Spleen (tissue), 11 donors: ENCODE results near the gene EMC10. TPM values are rescaled to one million over a fixed set of nuclear protein-coding genes. Genes with fewer than 3 reads are reported as not detected.

Experiments
- DNase-seq: peaks from one replicate; pipeline ENCODE4 v3.0.0-alpha.2; 2020
- H3K27ac ChIP-seq, 8 donors: fragments of 200-600 bp; sonication (generic) in 7 of 8; 1 replicate in 4 of 8; 2 replicates in 4 of 8; pipeline versions ENCODE4 v1.5.0 to v1.8.0; 2016 to 2021; ENCODE audit warnings: inconsistent platforms in 4 of 8, mild to moderate bottlenecking in 4 of 8, moderate library complexity in 1 of 8
- H3K27me3 ChIP-seq, 7 donors: fragments of 200-600 bp; sonication (generic) in 6 of 7; replicated peaks in 1 of 7; 1 replicate in 4 of 7; 2 replicates in 3 of 7; pipeline versions ENCODE4 v1.5.0 to v1.8.0; 2016 to 2021; ENCODE audit warnings: inconsistent platforms in 3 of 7, mild to moderate bottlenecking in 1 of 7
- H3K36me3 ChIP-seq, 6 donors: fragments of 200-600 bp; sonication (generic) in 5 of 6; 1 replicate in 4 of 6; 2 replicates in 2 of 6; pipeline versions ENCODE4 v1.5.0 to v1.8.0; 2016 to 2021; ENCODE audit warnings: inconsistent platforms in 2 of 6
- H3K4me1 ChIP-seq, 6 donors: fragments of 200-600 bp; sonication (generic) in 5 of 6; 1 replicate in 3 of 6; 2 replicates in 3 of 6; pipeline versions ENCODE4 v1.5.0 to v1.8.0; 2016 to 2021; ENCODE audit warnings: inconsistent platforms in 3 of 6
- H3K4me3 ChIP-seq, 8 donors: fragments of 200-600 bp; sonication (generic) in 7 of 8; 1 replicate in 4 of 8; 2 replicates in 4 of 8; pipeline versions ENCODE4 v1.5.0 to v1.8.0; 2016 to 2021; ENCODE audit warnings: inconsistent platforms in 4 of 8, mild to moderate bottlenecking in 4 of 8, moderate library complexity in 2 of 8
- H3K9me3 ChIP-seq, 8 donors: fragments of 200-600 bp; sonication (generic) in 7 of 8; 1 replicate in 4 of 8; 2 replicates in 4 of 8; pipeline versions ENCODE4 v1.5.0 to v1.8.0; 2016 to 2021; ENCODE audit warnings: inconsistent platforms in 4 of 8
- POLR2A ChIP-seq, 3 donors: fragments of 450-650 bp; IDR thresholded peaks; one replicate each; pipeline ENCODE4 v1.5.1; 2017; ENCODE audit warnings: antibody characterized with exemption in 3 of 3, mild to moderate bottlenecking in 1 of 3
- POLR2AphosphoS5 ChIP-seq, 3 donors: sonication (generic); formaldehyde crosslinking; IDR thresholded peaks; one replicate each; pipeline ENCODE4 v1.5.1; 2017; ENCODE audit warnings: antibody characterized with exemption in 3 of 3
- WGBS, 5 donors: extraction: QIAGEN DNeasy Blood & Tissue Kit in 3 of 5; methylation state at CpG; one replicate each; pipeline versions ENCODE4 v1.1.5 to v1.1.7; 2013 to 2018; 5-methylcytosine and 5-hydroxymethylcytosine counted together
- intact Hi-C: fragments of 100-400 bp; cut with DNase I; formaldehyde crosslinking; loops from one replicate; pipeline ENCODE4 v1.15.0; 2023; ENCODE audit warnings: low total_unique reads
- polyA plus RNA-seq, 3 donors: library from polyadenylated mRNA; stranded (reverse); fragments of 200-250 nt; gene quantifications; one replicate each; pipeline ENCODE4 v1.2.1, GENCODE V29; 2013
- total RNA-seq, 7 donors: library from RNA; depleted of rRNA in 3 of 7; stranded (reverse); fragments of >200 nt in 3 of 7; fragmentation: NEBNext Ultra II Directional in 4 of 7; extraction: Animal tissue kit (Norgen Biotek cat#: 25700) in 4 of 7; gene quantifications; one replicate each; pipeline versions ENCODE4 v1.1.0 to v1.2.1, GENCODE V29; 2016 to 2021
- TF ChIP-seq, protein P1 (sequence below), 11 experiments: fragments of 200-600 bp in 7 of 11; fragments of 450-650 bp in 4 of 11; sonication (generic) in 4 of 11; IDR thresholded peaks in 8 of 11; conservative IDR thresholded peaks in 3 of 11; 1 replicate in 7 of 11; 2 replicates in 4 of 11; pipeline versions ENCODE4 v1.4.0 to v1.8.0; 2016 to 2021; ENCODE audit warnings: antibody characterized with exemption in 11 of 11, inconsistent platforms in 4 of 11, mild to moderate bottlenecking in 1 of 11
- donor health status: healthy with polysubstance abuse.
- donor health status: DM: no; HTN: no; CAD: no; lungs with moderate emphysema.
- donor health status: DM: no; HTN: no; CAD: no.
- donor health status: Bipolar disorder and iron deficiency.
- donor health status: healthy.
- donor health status: DM: no; HTN: no; CAD: no.
- donor health status: DM: yes; HTN: yes; CAD: no.

EMC10 gene
- total and polyA plus RNA-seq, 10 donors = 31.0 to 72.6 (median 60.1) TPM

GRCh38 chr19:50462970-50463369 lies 13.3 kb upstream of the EMC10 start:
- WGBS, 5 donors = 75 to 81% (median 79%) methylated on average over 7 of the region's 7 CpGs
- no peak overlapping the region for H3K4me3 ChIP-seq

DNA sequence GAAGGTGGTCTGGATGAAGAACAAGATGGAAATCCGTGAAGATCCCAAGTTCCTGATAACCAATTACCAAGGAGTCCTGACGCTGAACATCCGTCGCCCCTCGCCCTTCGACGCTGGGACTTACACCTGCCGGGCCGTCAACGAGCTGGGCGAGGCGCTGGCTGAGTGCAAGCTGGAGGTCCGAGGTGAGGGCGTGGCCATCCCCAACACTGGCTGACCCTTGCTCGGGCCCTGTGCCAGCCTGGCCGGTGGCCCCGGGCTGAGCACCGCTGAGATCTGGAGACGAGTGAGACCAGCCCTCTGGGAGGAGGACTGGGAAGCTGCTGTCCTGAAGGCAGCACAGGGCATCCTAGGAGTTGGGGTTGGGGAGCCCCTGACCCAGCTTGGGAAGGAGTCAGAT lies 12.0 kb upstream of the EMC10 start:
- intact Hi-C loops = loop anchor here (5.0 kb wide), 1 partner anchor 97 kb away; the partner anchor contains the start of gene NAPSA
- H3K27me3 ChIP-seq = peaks cover 0 to 28% (median 3%) of the 10 kb centered on the region in 7 donors
- H3K4me3 ChIP-seq = no peak overlapping the region
- TF ChIP-seq POLR2AphosphoS5 (IDR thresholded peaks at IDR 0.05) = no peak
- TF ChIP-seq POLR2A (IDR thresholded peaks at IDR 0.05) = no peak
- TF ChIP-seq, protein P1, sequence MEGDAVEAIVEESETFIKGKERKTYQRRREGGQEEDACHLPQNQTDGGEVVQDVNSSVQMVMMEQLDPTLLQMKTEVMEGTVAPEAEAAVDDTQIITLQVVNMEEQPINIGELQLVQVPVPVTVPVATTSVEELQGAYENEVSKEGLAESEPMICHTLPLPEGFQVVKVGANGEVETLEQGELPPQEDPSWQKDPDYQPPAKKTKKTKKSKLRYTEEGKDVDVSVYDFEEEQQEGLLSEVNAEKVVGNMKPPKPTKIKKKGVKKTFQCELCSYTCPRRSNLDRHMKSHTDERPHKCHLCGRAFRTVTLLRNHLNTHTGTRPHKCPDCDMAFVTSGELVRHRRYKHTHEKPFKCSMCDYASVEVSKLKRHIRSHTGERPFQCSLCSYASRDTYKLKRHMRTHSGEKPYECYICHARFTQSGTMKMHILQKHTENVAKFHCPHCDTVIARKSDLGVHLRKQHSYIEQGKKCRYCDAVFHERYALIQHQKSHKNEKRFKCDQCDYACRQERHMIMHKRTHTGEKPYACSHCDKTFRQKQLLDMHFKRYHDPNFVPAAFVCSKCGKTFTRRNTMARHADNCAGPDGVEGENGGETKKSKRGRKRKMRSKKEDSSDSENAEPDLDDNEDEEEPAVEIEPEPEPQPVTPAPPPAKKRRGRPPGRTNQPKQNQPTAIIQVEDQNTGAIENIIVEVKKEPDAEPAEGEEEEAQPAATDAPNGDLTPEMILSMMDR (IDR thresholded peaks at IDR 0.05 in 8 of 11, conservative IDR thresholded peaks at IDR 0.05 in 3 of 11) = no peak
- peaks cover 0 to 19% (median 14%) of the 10 kb centered on the region in 6 donors for H3K4me1 ChIP-seq
- WGBS, 5 donors = 83 to 93% (median 89%) methylated on average over 19 of the region's 19 CpGs
- H3K36me3 ChIP-seq = no peaks in the 10 kb centered on the region
- no peaks in the 10 kb centered on the region for H3K9me3 ChIP-seq
- no peak overlapping the region for H3K27ac ChIP-seq
- no peak for DNase-seq

More at GRCh38 chr19:50462970-50463369, 13.3 kb upstream of the EMC10 start:
- Histone ChIP-seq H3K4me1 (peaks cover 0 to 19% (median 14%) of the 10 kb centered on the region in 6 donors), H3K27me3 (peaks cover 0 to 41% (median 14%) of the 10 kb centered on the region in 7 donors), H3K36me3 (no peaks in the 10 kb centered on the region), H3K27ac (no peak overlapping the region), H3K9me3 (no peaks in the 10 kb centered on the region)
- TF ChIP-seq POLR2AphosphoS5 (IDR thresholded peaks at IDR 0.05) (no peak), POLR2A (IDR thresholded peaks at IDR 0.05) (no peak)
- TF ChIP-seq, protein P1 (IDR thresholded peaks at IDR 0.05 in 8 of 11, conservative IDR thresholded peaks at IDR 0.05 in 3 of 11) = no peak
- intact Hi-C loops = loop anchor here (5.0 kb wide), 1 partner anchor 96 kb away; the partner anchor contains the start of gene NAPSA
- DNase-seq = no peak

- TF ChIP-seq POLR2A (IDR thresholded peaks at IDR 0.05) (no peak), POLR2AphosphoS5 (IDR thresholded peaks at IDR 0.05) (no peak)
- TF ChIP-seq, protein P1 (IDR thresholded peaks at IDR 0.05 in 8 of 11, conservative IDR thresholded peaks at IDR 0.05 in 3 of 11) = no peak
- no peak for DNase-seq
- WGBS, 5 donors = 87 to 95% (median 87%) methylated on average over 13 of the region's 13 CpGs
- Histone ChIP-seq H3K4me1 (peaks cover 0 to 14% (median 12%) of the 10 kb centered on the region in 6 donors), H3K27me3 (peaks cover 0 to 23% (median 3%) of the 10 kb centered on the region in 7 donors), H3K9me3 (no peaks in the 10 kb centered on the region), H3K4me3 (no peak overlapping the region), H3K36me3 (no peaks in the 10 kb centered on the region), H3K27ac (no peak overlapping the region)
- intact Hi-C loops = loop anchor here (5.0 kb wide), 1 partner anchor 98 kb away; the partner anchor contains the start of gene NAPSA
Measured at GRCh38 chr19:50465000-50465399, 11.3 kb upstream of the EMC10 start.

GRCh38 chr19:50465986-50466705 lies 10.2 kb upstream of the EMC10 start:
- H3K4me1 ChIP-seq = peaks cover 0 to 3% (median 1%) of the 10 kb centered on the region in 6 donors
- H3K4me3 ChIP-seq = no peak overlapping the region

More at GRCh38 chr19:50465986-50466705, 10.2 kb upstream of the EMC10 start:
- Histone ChIP-seq H3K36me3 (no peaks in the 10 kb centered on the region), H3K27me3 (peaks cover 0 to 12% (median 3%) of the 10 kb centered on the region in 7 donors), H3K9me3 (no peaks in the 10 kb centered on the region), H3K27ac (peak overlapping the region in 1 of 8 donors; percentile 5)
- WGBS, 5 donors = 58 to 78% (median 65%) methylated on average over 25 to 29 of the region's 29 CpGs
- intact Hi-C loops = no loop called here
- no peak for DNase-seq
- TF ChIP-seq, protein P1 (IDR thresholded peaks at IDR 0.05 in 8 of 11, conservative IDR thresholded peaks at IDR 0.05 in 3 of 11) = peak in 4 of 11 experiments; percentile 17 to 37 (median 24)
- TF ChIP-seq POLR2AphosphoS5 (IDR thresholded peaks at IDR 0.05) (peak in 1 of 3 donors; percentile 10), POLR2A (IDR thresholded peaks at IDR 0.05) (no peak)
